Measurements from ENCODE around the gene NOTUM.

Gene NOTUM

GRCh38 chr17:81931189-81931556 is 29.8 kb downstream of the NOTUM start:
- DNase-seq (ENCODE audit: insufficient read length, low spot score) (no peak), FAIRE-seq (no peak)
- TF ChIP-seq POLR2AphosphoS5 (IDR thresholded peaks at IDR 0.05; ENCODE audit: low read depth, low read length): no peak
- TF ChIP-seq PAX5 (IDR thresholded peaks at IDR 0.05; ENCODE audit: insufficient read depth, low read length, severe bottlenecking): no peak
- no peak for TF ChIP-seq TAF1 (IDR thresholded peaks at IDR 0.05; ENCODE audit: low read depth, low read length)
- no peak for TF ChIP-seq SPI1 (IDR thresholded peaks at IDR 0.05; ENCODE audit: low read depth, low read length)
- TF ChIP-seq POU2F2 (IDR thresholded peaks at IDR 0.05; ENCODE audit: low read depth, low read length): no peak
- TF ChIP-seq POLR2A (IDR thresholded peaks at IDR 0.05; ENCODE audit: low read depth, low read length): no peak

GRCh38 chr17:81930142-81931125 is 30.6 kb downstream of the NOTUM start:
- no peak for TF ChIP-seq SPI1 (IDR thresholded peaks at IDR 0.05; ENCODE audit: low read depth, low read length)
- no peak for TF ChIP-seq TAF1 (IDR thresholded peaks at IDR 0.05; ENCODE audit: low read depth, low read length)
- TF ChIP-seq POLR2AphosphoS5 (IDR thresholded peaks at IDR 0.05; ENCODE audit: low read depth, low read length): no peak
- no peak for TF ChIP-seq POU2F2 (IDR thresholded peaks at IDR 0.05; ENCODE audit: low read depth, low read length)
- TF ChIP-seq PAX5 (IDR thresholded peaks at IDR 0.05; ENCODE audit: insufficient read depth, low read length, severe bottlenecking): no peak
- no peak for TF ChIP-seq POLR2A (IDR thresholded peaks at IDR 0.05; ENCODE audit: low read depth, low read length)
- FAIRE-seq (no peak), DNase-seq (ENCODE audit: insufficient read length, low spot score) (no peak)

DNA sequence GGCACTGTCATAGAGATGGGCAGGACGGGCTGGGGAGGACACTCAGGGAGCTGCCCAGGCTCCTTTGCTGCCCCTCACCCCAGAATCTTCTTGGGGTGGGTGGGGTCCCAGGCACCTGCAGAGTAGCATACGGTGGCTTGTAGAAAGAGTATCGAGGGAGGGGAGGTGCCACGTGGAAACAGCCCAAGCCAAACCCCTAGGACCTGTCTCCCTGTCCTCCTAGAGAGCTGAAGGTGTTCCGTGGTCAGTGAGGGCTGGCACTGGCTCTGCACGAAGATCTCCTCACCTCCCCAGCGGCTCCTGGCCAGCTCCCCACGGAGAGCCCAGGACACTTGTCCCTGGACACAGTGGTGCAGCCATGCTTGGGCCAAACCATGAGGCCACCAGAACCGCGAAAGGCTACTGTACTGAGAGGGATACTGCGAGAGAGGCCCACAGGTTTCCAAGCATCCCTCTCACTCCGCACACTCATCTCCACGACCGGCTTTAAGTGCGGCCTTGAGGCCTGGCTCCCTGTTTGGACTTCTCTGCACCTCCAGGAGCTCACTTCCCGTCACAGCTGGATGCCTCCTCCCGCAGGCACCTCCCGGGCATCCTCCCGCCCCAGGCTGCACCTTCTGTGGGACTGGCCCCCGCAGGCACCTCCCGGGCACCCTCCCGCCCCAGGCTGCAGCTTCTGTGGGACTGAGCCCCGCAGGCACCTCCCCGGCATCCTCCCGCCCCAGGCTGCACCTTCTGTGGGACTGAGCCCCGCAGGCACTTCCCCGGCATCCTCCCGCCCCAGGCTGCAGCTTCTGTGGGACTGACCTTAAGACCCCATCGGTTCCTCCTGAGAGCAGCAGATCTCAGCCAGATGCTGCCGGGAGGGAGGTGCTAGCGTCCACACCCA is 31.5 kb downstream of the NOTUM start:
- DNase-seq (ENCODE audit: insufficient read length, low spot score) (no peak), FAIRE-seq (no peak)
- TF ChIP-seq PAX5 (IDR thresholded peaks at IDR 0.05; ENCODE audit: insufficient read depth, low read length, severe bottlenecking): no peak
- no peak for TF ChIP-seq POLR2AphosphoS5 (IDR thresholded peaks at IDR 0.05; ENCODE audit: low read depth, low read length)
- no peak for TF ChIP-seq TAF1 (IDR thresholded peaks at IDR 0.05; ENCODE audit: low read depth, low read length)
- TF ChIP-seq POLR2A (IDR thresholded peaks at IDR 0.05; ENCODE audit: low read depth, low read length): no peak
- no peak for TF ChIP-seq POU2F2 (IDR thresholded peaks at IDR 0.05; ENCODE audit: low read depth, low read length)
- no peak for TF ChIP-seq SPI1 (IDR thresholded peaks at IDR 0.05; ENCODE audit: low read depth, low read length)

GRCh38 chr17:81928544-81929252 is 32.3 kb downstream of the NOTUM start:
- DNase-seq (ENCODE audit: insufficient read length, low spot score) (no peak), FAIRE-seq (peak; percentile 69)
- TF ChIP-seq PAX5 (IDR thresholded peaks at IDR 0.05; ENCODE audit: insufficient read depth, low read length, severe bottlenecking) (no peak), POU2F2 (IDR thresholded peaks at IDR 0.05; ENCODE audit: low read depth, low read length) (no peak), POLR2AphosphoS5 (IDR thresholded peaks at IDR 0.05; ENCODE audit: low read depth, low read length) (no peak), POLR2A (IDR thresholded peaks at IDR 0.05; ENCODE audit: low read depth, low read length) (no peak), SPI1 (IDR thresholded peaks at IDR 0.05; ENCODE audit: low read depth, low read length) (no peak), TAF1 (IDR thresholded peaks at IDR 0.05; ENCODE audit: low read depth, low read length) (no peak)

DNA sequence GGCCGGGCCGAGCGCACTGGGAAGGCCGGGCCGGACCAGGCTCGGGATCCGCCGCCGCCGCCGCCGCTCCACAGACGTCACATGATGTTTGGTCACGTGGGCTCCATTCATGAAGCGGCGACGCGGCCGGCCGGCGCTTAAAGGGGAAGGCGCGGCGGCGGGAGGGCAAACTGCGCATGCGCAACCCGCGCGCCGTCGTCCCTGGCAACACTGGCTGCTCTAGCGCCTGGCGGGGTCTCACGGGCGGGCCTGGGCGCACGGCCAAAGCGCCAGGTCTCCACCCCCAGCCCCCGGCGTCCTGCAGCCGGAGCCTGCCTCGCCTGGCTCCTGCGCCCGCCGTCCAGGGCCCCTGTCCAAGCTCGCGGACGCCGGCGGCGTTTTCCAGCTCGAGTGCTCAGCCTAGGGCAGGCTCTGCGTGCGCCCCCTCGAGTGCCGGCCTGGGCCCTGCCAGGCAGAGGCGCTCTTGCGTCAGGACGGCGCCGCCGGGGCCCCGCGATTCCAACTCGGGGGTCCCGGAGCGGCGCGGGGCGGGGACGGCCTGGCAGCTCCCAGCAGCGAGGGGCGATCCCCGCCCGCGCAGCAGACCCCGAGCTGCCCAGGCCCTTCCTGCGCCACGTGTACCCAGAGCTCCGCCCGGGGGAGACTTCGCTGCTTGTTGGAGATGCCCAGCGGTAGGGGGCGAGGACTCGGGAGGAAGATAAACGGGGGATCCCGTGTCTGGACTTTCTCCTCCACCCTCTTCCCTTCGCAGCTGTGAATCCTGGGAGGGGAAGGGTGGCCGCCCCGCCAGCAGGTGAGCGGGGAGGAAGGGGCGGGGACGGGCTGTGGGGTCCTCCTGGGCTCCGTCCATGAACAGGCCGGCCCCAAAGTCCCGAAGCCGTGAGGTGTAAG is 33.1 kb downstream of the NOTUM start, which contains the start of gene MAFG:
TSS of gene MAFG (minus strand) at position 83 of the 891 bp plus-strand sequence. CDS start 4,550 bp downstream, outside the sequence.
- FAIRE-seq: peak; percentile 99
- DNase-seq (ENCODE audit: insufficient read length, low spot score): peak; percentile 99
- TF ChIP-seq POLR2A (IDR thresholded peaks at IDR 0.05; ENCODE audit: low read depth, low read length): no peak
- no peak for TF ChIP-seq TAF1 (IDR thresholded peaks at IDR 0.05; ENCODE audit: low read depth, low read length)
- TF ChIP-seq SPI1 (IDR thresholded peaks at IDR 0.05; ENCODE audit: low read depth, low read length): 0 out of 2 replicates have a peak, but pooled peaks have one; percentile 14

DNA sequence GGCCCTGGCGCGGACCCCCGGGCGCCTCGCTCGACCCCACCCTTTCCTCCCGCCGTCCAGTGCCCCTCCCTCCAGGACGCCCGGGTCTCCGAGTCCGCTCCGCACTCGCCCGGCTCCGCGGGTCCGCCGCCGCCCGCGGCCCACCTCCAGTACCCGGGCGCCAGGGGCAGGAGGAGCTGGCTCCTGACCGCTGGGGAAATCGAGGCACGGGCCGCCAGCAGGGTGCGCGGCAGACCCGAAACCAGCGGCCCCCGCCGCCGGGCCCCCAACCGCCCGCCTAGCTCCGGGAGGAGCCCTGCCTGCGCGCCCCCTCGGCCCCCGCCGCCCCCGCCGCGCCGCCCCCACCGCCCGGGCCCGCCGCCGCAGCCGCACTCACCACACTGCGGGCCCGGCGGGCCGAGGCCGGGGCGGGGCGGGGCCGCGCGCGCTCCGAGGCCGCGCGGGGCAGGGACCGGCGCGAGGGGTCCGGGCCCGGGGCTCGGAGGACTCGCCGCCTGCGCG is 33.8 kb downstream of the NOTUM start:
- FAIRE-seq (peak; percentile 33), DNase-seq (ENCODE audit: insufficient read length, low spot score) (peak; percentile 52)
- TF ChIP-seq PAX5 (IDR thresholded peaks at IDR 0.05; ENCODE audit: insufficient read depth, low read length, severe bottlenecking) (no peak), TAF1 (IDR thresholded peaks at IDR 0.05; ENCODE audit: low read depth, low read length) (no peak), SPI1 (IDR thresholded peaks at IDR 0.05; ENCODE audit: low read depth, low read length) (no peak), POU2F2 (IDR thresholded peaks at IDR 0.05; ENCODE audit: low read depth, low read length) (no peak), POLR2A (IDR thresholded peaks at IDR 0.05; ENCODE audit: low read depth, low read length) (no peak), POLR2AphosphoS5 (IDR thresholded peaks at IDR 0.05; ENCODE audit: low read depth, low read length) (no peak)

DNA sequence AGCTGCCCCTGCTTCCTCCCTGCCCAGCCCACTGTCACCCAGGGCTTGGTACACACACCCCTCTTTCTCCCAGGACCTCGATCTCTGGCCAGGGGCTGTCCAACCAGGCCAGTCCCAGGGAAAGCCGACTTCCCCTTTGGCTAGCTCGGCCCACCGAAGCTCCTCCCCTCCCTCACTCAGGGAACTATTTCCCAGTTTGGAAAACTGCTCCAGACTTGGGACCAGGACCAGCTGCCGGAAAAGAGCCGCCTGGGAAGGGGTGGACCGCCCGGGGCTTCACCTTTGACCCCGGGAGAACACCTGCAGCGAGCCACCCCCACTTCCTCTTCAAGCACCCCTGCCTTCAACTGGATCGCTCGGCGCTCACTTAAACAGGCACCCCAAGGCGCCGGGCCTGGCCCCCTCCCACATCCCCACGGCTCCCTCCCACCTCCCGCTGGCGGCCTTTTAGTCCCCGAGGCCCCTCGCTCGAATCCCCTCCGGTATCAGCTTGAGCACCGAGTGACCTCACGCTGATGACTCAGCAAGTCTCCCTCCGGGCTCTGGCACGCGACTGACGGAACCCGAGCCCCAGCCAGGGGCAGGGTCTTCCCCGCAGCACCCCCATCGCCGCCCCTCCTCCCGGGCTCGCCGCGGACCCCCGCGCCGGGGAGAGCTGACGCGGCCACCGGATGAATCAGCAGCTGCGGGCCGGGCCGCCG is 34.4 kb downstream of the NOTUM start:
- DNase-seq (ENCODE audit: insufficient read length, low spot score): peak; percentile 68
- FAIRE-seq: peak; percentile 89
- no peak for TF ChIP-seq POLR2AphosphoS5 (IDR thresholded peaks at IDR 0.05; ENCODE audit: low read depth, low read length)
- no peak for TF ChIP-seq PAX5 (IDR thresholded peaks at IDR 0.05; ENCODE audit: insufficient read depth, low read length, severe bottlenecking)
- no peak for TF ChIP-seq POLR2A (IDR thresholded peaks at IDR 0.05; ENCODE audit: low read depth, low read length)
- no peak for TF ChIP-seq POU2F2 (IDR thresholded peaks at IDR 0.05; ENCODE audit: low read depth, low read length)
- peak; percentile 76 for TF ChIP-seq SPI1 (IDR thresholded peaks at IDR 0.05; ENCODE audit: low read depth, low read length)
- TF ChIP-seq TAF1 (IDR thresholded peaks at IDR 0.05; ENCODE audit: low read depth, low read length): no peak

Data from GM12891 (cell line).